ENCODE results near the gene CDHR5. TPM values are rescaled to one million over a fixed set of nuclear protein-coding genes. Genes with fewer than 3 reads are reported as not detected.

The CDHR5 gene
- polyA plus RNA-seq, 1 donor (not counting 4 experiments of a cell fraction or from before 2014, with no cell fraction given): not detected

DNA sequence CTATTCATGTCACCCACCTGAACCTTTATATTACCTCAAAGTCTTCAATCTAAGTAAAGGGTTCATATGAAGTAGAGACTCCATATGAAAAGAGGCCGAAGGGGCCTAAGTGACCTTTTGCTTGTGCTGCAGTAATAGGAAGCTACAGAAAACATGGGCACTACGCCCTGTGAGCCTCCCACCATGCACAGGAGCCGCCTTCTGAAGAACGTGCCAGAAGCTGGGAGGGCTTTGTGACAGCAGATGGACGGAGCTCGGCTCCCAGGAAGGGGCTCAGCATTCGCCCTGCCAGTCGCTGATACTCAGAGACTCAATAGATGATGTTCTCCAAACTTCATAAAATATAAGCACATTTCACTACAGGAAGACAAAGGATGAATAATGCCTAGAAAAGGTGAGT lies 49.1 kb upstream of the CDHR5 start:
- peaks cover 14 to 25% of the 10 kb centered on the region in 2 experiments for H3K36me3 ChIP-seq (ENCODE audit: control insufficient read depth in 2 of 2, extremely low read depth in 1 of 2, insufficient read depth in 2 of 2, low read length in 2 of 2)
- H3K27me3 ChIP-seq (ENCODE audit: control insufficient read depth, extremely low read depth, insufficient read depth, low read length): no peaks in the 10 kb centered on the region
- H3K4me3 ChIP-seq (ENCODE audit: control insufficient read depth in 2 of 3, extremely low read depth in 1 of 3, insufficient read depth in 2 of 3, low read depth in 1 of 3, low read length in 3 of 3): no peak overlapping the region
- FAIRE-seq: no peak
- H3K4me2 ChIP-seq (ENCODE audit: control insufficient read depth, extremely low read depth, insufficient read depth, low read depth, low read length): no peak overlapping the region
- TF ChIP-seq CTCF (optimal IDR thresholded peaks at IDR 0.05 in 1 of 3, IDR thresholded peaks at IDR 0.05 in 1 of 3, conservative IDR thresholded peaks at IDR 0.05 in 1 of 3; ENCODE audit: extremely low read depth in 1 of 3, insufficient read depth in 2 of 3, low read length in 3 of 3) (no peak), EZH2 (IDR thresholded peaks at IDR 0.05; ENCODE audit: low read length) (no peak)
- H3K27ac ChIP-seq (ENCODE audit: control insufficient read depth, insufficient read depth, low read length): no peak overlapping the region
- H4K20me1 ChIP-seq (ENCODE audit: control insufficient read depth, extremely low read depth, insufficient read depth, low read length): no peaks in the 10 kb centered on the region
- H2AFZ ChIP-seq (ENCODE audit: control insufficient read depth, low read length): no peak overlapping the region
- H3K9ac ChIP-seq (ENCODE audit: control insufficient read depth, extremely low read depth, insufficient read depth, low read length): no peak overlapping the region
- dilution Hi-C loops (cut with MboI; ENCODE audit: extremely low pct_ligation_motif_present, low sequenced_read_pairs): no loop called here
- H3K9me3 ChIP-seq (ENCODE audit: control insufficient read depth, low read depth, low read length): no peaks in the 10 kb centered on the region
- no peaks in the 10 kb centered on the region for H3K4me1 ChIP-seq (ENCODE audit: control insufficient read depth, extremely low read depth, insufficient read depth, low read length)
- H3K9me1 ChIP-seq (ENCODE audit: control insufficient read depth, extremely low read depth, insufficient read depth, low read length): no peaks in the 10 kb centered on the region
- no peak for DNase-seq (ENCODE audit: low read depth, low spot score)
- no peaks in the 10 kb centered on the region for H3K79me2 ChIP-seq (ENCODE audit: control insufficient read depth, insufficient read depth, low read length)

GRCh38 chr11:665704-666281 lies 41.0 kb upstream of the CDHR5 start:
- no peak overlapping the region for H3K9ac ChIP-seq (ENCODE audit: control insufficient read depth, extremely low read depth, insufficient read depth, low read length)
- TF ChIP-seq EZH2 (IDR thresholded peaks at IDR 0.05; ENCODE audit: low read length) (no peak), CTCF (optimal IDR thresholded peaks at IDR 0.05 in 1 of 3, IDR thresholded peaks at IDR 0.05 in 1 of 3, conservative IDR thresholded peaks at IDR 0.05 in 1 of 3; ENCODE audit: extremely low read depth in 1 of 3, insufficient read depth in 2 of 3, low read length in 3 of 3) (no peak)
- peaks cover 2% of the 10 kb centered on the region for H3K79me2 ChIP-seq (ENCODE audit: control insufficient read depth, insufficient read depth, low read length)
- H3K27me3 ChIP-seq (ENCODE audit: control insufficient read depth, extremely low read depth, insufficient read depth, low read length): no peaks in the 10 kb centered on the region
- H3K9me3 ChIP-seq (ENCODE audit: control insufficient read depth, low read depth, low read length): no peaks in the 10 kb centered on the region
- peaks cover 6 to 11% of the 10 kb centered on the region in 2 experiments for H3K36me3 ChIP-seq (ENCODE audit: control insufficient read depth in 2 of 2, extremely low read depth in 1 of 2, insufficient read depth in 2 of 2, low read length in 2 of 2)
- H4K20me1 ChIP-seq (ENCODE audit: control insufficient read depth, extremely low read depth, insufficient read depth, low read length): peaks cover 3% of the 10 kb centered on the region
- H3K4me2 ChIP-seq (ENCODE audit: control insufficient read depth, extremely low read depth, insufficient read depth, low read depth, low read length): no peak overlapping the region
- H3K27ac ChIP-seq (ENCODE audit: control insufficient read depth, insufficient read depth, low read length): no peak overlapping the region
- no peak for FAIRE-seq
- H3K4me3 ChIP-seq (ENCODE audit: control insufficient read depth in 2 of 3, extremely low read depth in 1 of 3, insufficient read depth in 2 of 3, low read depth in 1 of 3, low read length in 3 of 3): no peak overlapping the region
- no peak overlapping the region for H2AFZ ChIP-seq (ENCODE audit: control insufficient read depth, low read length)
- no peaks in the 10 kb centered on the region for H3K4me1 ChIP-seq (ENCODE audit: control insufficient read depth, extremely low read depth, insufficient read depth, low read length)
- no peak for DNase-seq (ENCODE audit: low read depth, low spot score)
- dilution Hi-C loops (cut with MboI; ENCODE audit: extremely low pct_ligation_motif_present, low sequenced_read_pairs): no loop called here
- no peaks in the 10 kb centered on the region for H3K9me1 ChIP-seq (ENCODE audit: control insufficient read depth, extremely low read depth, insufficient read depth, low read length)

Measured in keratinocyte (primary cell).